CD4-positive, alpha-beta T cell treated with Interleukin-2 at 100 ng/mL for 4 hours (primary cell): ENCODE data around the gene KANSL1.

ENCODE experiments used
- DNase-seq: peaks from one replicate; pipeline ENCODE4 v3.0.0-alpha.2; 2020; ENCODE audit warnings: low spot score

The KANSL1 gene

DNA sequence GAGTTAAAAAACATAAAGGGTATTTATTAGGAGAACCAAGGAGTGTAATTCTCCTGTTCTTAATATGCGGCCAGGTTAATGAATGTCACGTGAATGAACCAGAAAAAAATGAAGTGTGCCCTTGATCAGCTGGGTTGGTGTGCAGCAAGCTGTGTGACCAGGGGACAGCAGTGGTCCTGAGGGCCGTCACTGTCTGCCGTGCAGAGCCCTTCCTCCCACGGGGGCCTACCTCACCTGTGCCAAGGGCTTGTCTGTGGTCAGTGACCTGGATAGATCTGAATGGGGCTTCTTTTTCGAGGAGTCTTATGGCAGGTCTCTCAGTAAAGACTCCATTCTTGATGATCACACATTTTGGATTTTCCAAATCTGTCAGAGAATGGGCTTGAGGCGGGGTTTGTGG, 211.9 kb downstream of the KANSL1 start:
- DNase-seq: no peak

DNA sequence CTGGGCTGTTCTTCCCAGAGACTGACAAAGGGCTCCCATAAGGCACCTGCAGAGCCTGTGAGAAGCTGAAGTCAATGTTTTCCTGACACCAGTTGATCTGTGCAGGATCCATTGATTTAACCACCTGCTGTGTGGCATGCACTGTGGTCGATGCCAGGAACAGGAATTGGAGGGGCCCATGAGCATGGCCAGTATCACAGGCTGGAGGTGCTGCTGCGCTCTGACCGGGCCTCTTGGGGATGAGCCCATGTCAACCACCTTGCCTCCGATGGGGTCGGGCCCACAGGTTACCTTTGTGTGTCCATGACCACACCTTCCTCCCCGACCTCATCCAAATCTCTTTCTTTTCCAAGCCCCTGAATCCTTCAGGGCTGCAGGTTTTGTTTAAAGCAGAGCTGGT, 212.4 kb downstream of the KANSL1 start:
- DNase-seq: no peak
